GM12878 (cell line): ENCODE data around the gene PIGU. TPM values are rescaled to one million over a fixed set of nuclear protein-coding genes. Genes with fewer than 3 reads are reported as not detected.

Source experiments
- ATAC-seq: fragments of 200-7000 bp; cut with Tn5 transposase; 3 replicates; pipeline ENCODE4 v1.9.1; 2020; ENCODE audit warnings: mild to moderate bottlenecking, moderate library complexity
- BruUV-seq: library from RNA; stranded (reverse); fragments of 400-500 nt; replicated peaks from 2 replicates; lab custom pipeline; 2021; lab: Mats Ljungman, UMichigan
- CTCF ChIA-PET: fragments of 300-600 bp; sonication (Branson Sonifier 250); formaldehyde crosslinking; extraction: SDS; loops from one replicate; lab custom pipeline; 2021; ENCODE audit warnings: inconsistent platforms; lab: Yijun Ruan, JAX
- POLR2A ChIA-PET: fragments of 350-600 bp; formaldehyde crosslinking; extraction: SDS; loops from one replicate; lab custom pipeline; 2021; ENCODE audit warnings: inconsistent platforms; lab: Charles Lee
- RAD21 ChIA-PET: fragments of 300-600 bp; sonication (Branson Sonifier 250); formaldehyde crosslinking; loops from one replicate; lab custom pipeline; 2023; ENCODE audit warnings: antibody characterized with exemption; ENCODE audit not compliant: unreplicated experiment; lab: Charles Lee
- SMC1A ChIA-PET: fragments of 300-600 bp; sonication (Branson Sonifier 250); formaldehyde crosslinking; loops from one replicate; lab custom pipeline; 2023; ENCODE audit not compliant: unreplicated experiment, uncharacterized antibody; lab: Charles Lee
- DNase-seq: peaks from one replicate; pipeline ENCODE4 v3.0.0-alpha.2; 2011; ENCODE audit warnings: low read depth, low spot score
- FAIRE-seq: peaks from 3 replicates; lab custom pipeline; 2011; peaks lifted over from hg19 to GRCh38; lab: Jason Lieb, UNC
- H2AFZ ChIP-seq: 2 replicates; pipeline ENCODE4 v1.6.0; 2011; ENCODE audit warnings: low read depth, low read length, control low read depth; ENCODE audit not compliant: control insufficient read depth
- H3K27ac ChIP-seq: 2 replicates; pipeline ENCODE4 v1.5.1; 2011; ENCODE audit warnings: control low read depth; ENCODE audit not compliant: control insufficient read depth, insufficient read depth
- H3K27me3 ChIP-seq, 2 experiments: replicated peaks in 1 of 2; 2 replicates each; pipeline versions ENCODE4 v1.6.0 to v1.6.1; 2011; ENCODE audit warnings: low read length in 1 of 2; ENCODE audit not compliant: control insufficient read depth in 2 of 2, insufficient read depth in 2 of 2
- H3K36me3 ChIP-seq, 2 experiments: 2 replicates each; pipeline ENCODE4 v1.5.1; 2011; ENCODE audit warnings: low read length in 1 of 2; ENCODE audit not compliant: control insufficient read depth in 2 of 2, insufficient read depth in 2 of 2
- H3K4me1 ChIP-seq: 2 replicates; pipeline ENCODE4 v1.6.1; 2011; ENCODE audit warnings: mild to moderate bottlenecking, low read length, moderate library complexity, mixed read lengths; ENCODE audit not compliant: control insufficient read depth, insufficient read depth
- H3K4me2 ChIP-seq: 2 replicates; pipeline ENCODE4 v1.6.0; 2011; ENCODE audit warnings: control low read depth; ENCODE audit not compliant: control insufficient read depth, insufficient read depth
- H3K4me3 ChIP-seq: fragments of 200-600 bp; sonication (generic); 2 replicates; pipeline ENCODE4 v1.5.1; 2016
- H3K79me2 ChIP-seq: 2 replicates; pipeline ENCODE4 v1.6.0; 2011; ENCODE audit warnings: low read length; ENCODE audit not compliant: control insufficient read depth, insufficient read depth
- H3K9ac ChIP-seq: 2 replicates; pipeline ENCODE4 v1.8.0; 2011; ENCODE audit warnings: low read length, control low read depth, mixed read lengths; ENCODE audit not compliant: control insufficient read depth, insufficient read depth
- H3K9me3 ChIP-seq: replicated peaks from 3 replicates; pipeline ENCODE4 v1.5.1; 2011; ENCODE audit warnings: mild to moderate bottlenecking, low read length; ENCODE audit not compliant: control insufficient read depth, insufficient read depth
- H4K20me1 ChIP-seq: 2 replicates; pipeline ENCODE4 v1.6.0; 2011; ENCODE audit not compliant: control insufficient read depth, insufficient read depth
- ELK1 ChIP-seq: IDR thresholded peaks from 2 replicates; pipeline ENCODE4 v1.6.1; 2012; ENCODE audit warnings: low read depth, low read length, improper control_type of control experiment
- IRF5 ChIP-seq: fragments of 450-650 bp; IDR thresholded peaks from 2 replicates; pipeline ENCODE4 v1.6.1; 2017; ENCODE audit warnings: borderline replicate concordance
- MTA3 ChIP-seq: IDR thresholded peaks from 2 replicates; pipeline ENCODE4 v1.6.1; 2012; ENCODE audit warnings: low read length, inconsistent platforms, borderline replicate concordance
- NFIC ChIP-seq: IDR thresholded peaks from 2 replicates; pipeline ENCODE4 v1.6.1; 2012; ENCODE audit warnings: low read depth, mild to moderate bottlenecking, inconsistent platforms, low read length, moderate library complexity
- NFYB ChIP-seq: IDR thresholded peaks from 2 replicates; pipeline ENCODE4 v1.6.1; 2011; ENCODE audit warnings: low read depth, mild to moderate bottlenecking, low read length, improper control_type of control experiment, moderate library complexity; ENCODE audit not compliant: insufficient read depth
- NRF1 ChIP-seq: conservative IDR thresholded peaks from 2 replicates; pipeline ENCODE4 v1.6.1; 2011; ENCODE audit warnings: mild to moderate bottlenecking, low read depth, low read length, improper control_type of control experiment
- RELA ChIP-seq: fragments of 450-650 bp; IDR thresholded peaks from 2 replicates; pipeline ENCODE4 v1.8.0; 2014; ENCODE audit warnings: borderline replicate concordance; ENCODE audit not compliant: partially characterized antibody
- SKIL ChIP-seq: fragments of 450-650 bp; IDR thresholded peaks from 2 replicates; pipeline ENCODE4 v1.6.1; 2017; ENCODE audit warnings: mild to moderate bottlenecking, low read depth, inconsistent platforms; ENCODE audit not compliant: poor library complexity, severe bottlenecking
- TCF3 ChIP-seq: IDR thresholded peaks from 2 replicates; pipeline ENCODE4 v1.6.1; 2012; ENCODE audit warnings: low read depth, mild to moderate bottlenecking, low read length, borderline replicate concordance; ENCODE audit not compliant: insufficient read depth
- ZBTB4 ChIP-seq: fragments of 450-650 bp; formaldehyde crosslinking; IDR thresholded peaks from 2 replicates; pipeline ENCODE4 v1.4.0; 2022; ENCODE audit warnings: mild to moderate bottlenecking, moderate library complexity
- ZNF687 ChIP-seq: fragments of 450-650 bp; IDR thresholded peaks from 2 replicates; pipeline ENCODE4 v1.6.1; 2017; ENCODE audit warnings: mild to moderate bottlenecking, moderate library complexity
- WGBS: methylation state at CpG from one replicate; pipeline ENCODE4 v1.1.6; 2016; ENCODE audit warnings: low lambda C conversion rate; ENCODE audit not compliant: insufficient replicate concordance, insufficient coverage; ENCODE audit errors: missing lambda C conversion rate; 5-methylcytosine and 5-hydroxymethylcytosine counted together
- in situ Hi-C: fragments of 300-500 bp; cut with MboI; formaldehyde crosslinking; loops from 9 replicates; pipeline ENCODE4 v1.14.3; 2018; ENCODE audit warnings: mixed read lengths
- intact Hi-C: fragments of 100-400 bp; cut with micrococcal nuclease; formaldehyde crosslinking; loops from one replicate; pipeline ENCODE4 v1.14.2; 2022; ENCODE audit not compliant: unreplicated experiment
- polyA plus RNA-seq, 11 experiments: library from polyadenylated mRNA; depleted of rRNA in 4 of 11; unstranded in 6 of 11; stranded (reverse) in 5 of 11; fragments of >200 nt; fragmentation: Nextera tagmentation in 4 of 11; fragmentation: Illumina TruSeq in 1 of 11; extraction: Ambion mirVana in 4 of 11; extraction: Trizol in 1 of 11; gene quantifications; 1 replicate in 1 of 11; 2 replicates in 10 of 11; pipeline versions ENCODE4 v1.2.1 to v1.2.3, GENCODE V29; 2011 to 2016; ENCODE audit warnings: inconsistent platforms in 2 of 11, missing spikeins in 2 of 11, low read depth in 1 of 11
- total RNA-seq, 4 experiments: library from RNA; depleted of rRNA in 3 of 4; stranded (reverse); fragments of >200 nt in 3 of 4; fragmentation: Illumina TruSeq in 1 of 4; extraction: Trizol in 1 of 4; gene quantifications; 2 replicates each; pipeline versions ENCODE4 v1.2.1 to v1.2.3, GENCODE V29; 2013 to 2021

PIGU gene
- total and polyA plus RNA-seq, 10 of the 15 experiments (the other 5 are each of a cell fraction or from before 2014, with no cell fraction given) = 4.1 to 88.2 (median 25.0) TPM

- H3K79me2 ChIP-seq = no peaks in the 10 kb centered on the region
- no TSS peak for BruUV-seq
- H3K9me3 ChIP-seq = no peaks in the 10 kb centered on the region
- POLR2A ChIA-PET = no interaction called here
- CTCF ChIA-PET = interaction anchor here (1.1 to 3.3 kb wide), 3 partner anchors 15 to 237 kb away, joined by 3 to 15 read pairs (median 13); no protein-coding TSS in a partner anchor
- H3K36me3 ChIP-seq = peaks cover 18 to 39% of the 10 kb centered on the region in 2 experiments
- no peak for DNase-seq
- in situ Hi-C loops (no loop called here), intact Hi-C loops (no loop called here)
- H2AFZ ChIP-seq = no peak overlapping the region
- H3K9ac ChIP-seq = no peak overlapping the region
- no peak overlapping the region for H3K27ac ChIP-seq
- no peak for FAIRE-seq
- SMC1A ChIA-PET = interaction anchor here (0.6 to 2.3 kb wide), 2 partner anchors 8 to 380 kb away, joined by 5 to 6 read pairs; no protein-coding TSS in a partner anchor
- 94% methylated on average over 8 of the region's 8 CpGs for WGBS
- H3K4me1 ChIP-seq = no peaks in the 10 kb centered on the region
- H3K27me3 ChIP-seq = no peaks in the 10 kb centered on the region
- RAD21 ChIA-PET = interaction anchor here (0.6 kb wide), 1 partner anchor 1079 kb away, joined by 4 read pairs; no protein-coding TSS in a partner anchor
- no peak for ATAC-seq
- no peaks in the 10 kb centered on the region for H4K20me1 ChIP-seq
- H3K4me2 ChIP-seq = no peak overlapping the region
- no peak overlapping the region for H3K4me3 ChIP-seq
- TF ChIP-seq ZBTB4 (CRISPR knock-in tag) (no peak), IRF5 (no peak), NFYB (no peak), TCF3 (no peak), ELK1 (no peak), MTA3 (no peak), NFIC (no peak), RELA (no peak), SKIL (no peak), ZNF687 (no peak), NRF1 (no peak)
These were observed 144.6 kb downstream of the PIGU start for GRCh38 chr20:34532320-34532719.
